T-helper 1 cell treated with Interleukin-12 subunit alpha and Interleukin-12 subunit beta and Interleukin-4 antibody, amounts not matched to agents 30 μg/mL and 1 μg/mL, for 36 hours (primary cell): ENCODE data around the gene UGT1A9.
"Not testable (repeated sequence)": the region's sequence is repeated elsewhere in the genome, so short reads cannot be mapped to it uniquely, and the experiment has no call there.

ENCODE experiments used
- H3K27ac Mint-ChIP-seq: one replicate; pipeline ENCODE4 v1.8.0; 2021; ENCODE audit warnings: mild to moderate bottlenecking, mixed read lengths
- H3K27me3 Mint-ChIP-seq: one replicate; pipeline ENCODE4 v1.8.0; 2021; ENCODE audit warnings: low read depth, mixed read lengths
- H3K36me3 Mint-ChIP-seq: one replicate; pipeline ENCODE4 v1.8.0; 2021; ENCODE audit warnings: low read depth, mixed read lengths
- H3K4me1 Mint-ChIP-seq: one replicate; pipeline ENCODE4 v1.8.0; 2021; ENCODE audit warnings: low read depth, mixed read lengths
- H3K4me3 Mint-ChIP-seq: one replicate; pipeline ENCODE4 v1.8.0; 2021; ENCODE audit warnings: mild to moderate bottlenecking, moderate library complexity, mixed read lengths
- H3K9me3 Mint-ChIP-seq: one replicate; pipeline ENCODE4 v1.8.0; 2021; ENCODE audit warnings: mixed read lengths

UGT1A9 gene

GRCh38 chr2:233751212-233752009, 79.7 kb downstream of the UGT1A9 start:
- H3K36me3 Mint-ChIP-seq, H3K27ac Mint-ChIP-seq, H3K4me3 Mint-ChIP-seq, H3K4me1 Mint-ChIP-seq, H3K27me3 Mint-ChIP-seq: not testable (repeated sequence)
- H3K9me3 Mint-ChIP-seq: peaks cover 19% of the 10 kb centered on the region

GRCh38 chr2:233754872-233755611, 83.3 kb downstream of the UGT1A9 start:
- Mint-ChIP-seq H3K27me3 (peaks cover 4% of the 10 kb centered on the region), H3K36me3 (no peaks in the 10 kb centered on the region), H3K4me3 (no peak overlapping the region), H3K9me3 (peaks cover 14% of the 10 kb centered on the region), H3K27ac (no peak overlapping the region), H3K4me1 (no peaks in the 10 kb centered on the region)

GRCh38 chr2:233756429-233757081, 84.9 kb downstream of the UGT1A9 start:
- Mint-ChIP-seq H3K4me3 (no peak overlapping the region), H3K4me1 (no peaks in the 10 kb centered on the region), H3K9me3 (peaks cover 2% of the 10 kb centered on the region), H3K27ac (no peak overlapping the region), H3K36me3 (no peaks in the 10 kb centered on the region), H3K27me3 (peaks cover 4% of the 10 kb centered on the region)

GRCh38 chr2:233758141-233758540, 86.4 kb downstream of the UGT1A9 start:
- Mint-ChIP-seq H3K4me3 (no peak overlapping the region), H3K36me3 (no peaks in the 10 kb centered on the region), H3K9me3 (no peaks in the 10 kb centered on the region), H3K4me1 (no peaks in the 10 kb centered on the region), H3K27me3 (no peaks in the 10 kb centered on the region), H3K27ac (no peak overlapping the region)

- Mint-ChIP-seq H3K36me3 (no peaks in the 10 kb centered on the region), H3K27ac (no peak overlapping the region), H3K9me3 (no peaks in the 10 kb centered on the region), H3K27me3 (no peaks in the 10 kb centered on the region), H3K4me3 (no peak overlapping the region), H3K4me1 (no peaks in the 10 kb centered on the region)
These were observed 87.2 kb downstream of the UGT1A9 start for GRCh38 chr2:233758849-233759248.

- Mint-ChIP-seq H3K4me1 (no peaks in the 10 kb centered on the region), H3K4me3 (no peak within 1 kb of the TSS), H3K27ac (no peak within 1 kb of the TSS), H3K36me3 (no peaks in the 10 kb centered on the region), H3K27me3 (no peaks in the 10 kb centered on the region), H3K9me3 (no peaks in the 10 kb centered on the region)
These were observed 88.3 kb downstream of the UGT1A9 start, which contains the start of gene UGT1A1 for GRCh38 chr2:233760043-233760442. Gene UGT1A1, plus strand, starts transcription at chr2:233760270. Its CDS starts 18 bp downstream, at chr2:233760288.

- no peak overlapping the region for H3K27ac Mint-ChIP-seq
- H3K27me3 Mint-ChIP-seq: no peaks in the 10 kb centered on the region
- H3K36me3 Mint-ChIP-seq: no peaks in the 10 kb centered on the region
- H3K4me3 Mint-ChIP-seq: no peak overlapping the region
- no peaks in the 10 kb centered on the region for H3K4me1 Mint-ChIP-seq
- no peaks in the 10 kb centered on the region for H3K9me3 Mint-ChIP-seq
These were observed 89.5 kb downstream of the UGT1A9 start for GRCh38 chr2:233761040-233761769.

- Mint-ChIP-seq H3K27ac (no peak overlapping the region), H3K4me1 (no peaks in the 10 kb centered on the region), H3K4me3 (no peak overlapping the region), H3K36me3 (no peaks in the 10 kb centered on the region), H3K27me3 (no peaks in the 10 kb centered on the region), H3K9me3 (no peaks in the 10 kb centered on the region)
These were observed 92.6 kb downstream of the UGT1A9 start for GRCh38 chr2:233764264-233764663.

GRCh38 chr2:233764761-233765160, 93.1 kb downstream of the UGT1A9 start:
- H3K4me3 Mint-ChIP-seq: no peak overlapping the region
- no peaks in the 10 kb centered on the region for H3K36me3 Mint-ChIP-seq
- H3K4me1 Mint-ChIP-seq: no peaks in the 10 kb centered on the region
- H3K9me3 Mint-ChIP-seq: no peaks in the 10 kb centered on the region
- H3K27ac Mint-ChIP-seq: no peak overlapping the region
- H3K27me3 Mint-ChIP-seq: no peaks in the 10 kb centered on the region

- no peak overlapping the region for H3K4me3 Mint-ChIP-seq
- no peaks in the 10 kb centered on the region for H3K9me3 Mint-ChIP-seq
- no peak overlapping the region for H3K27ac Mint-ChIP-seq
- H3K36me3 Mint-ChIP-seq: no peaks in the 10 kb centered on the region
- H3K27me3 Mint-ChIP-seq: no peaks in the 10 kb centered on the region
- no peaks in the 10 kb centered on the region for H3K4me1 Mint-ChIP-seq
These were observed 94.7 kb downstream of the UGT1A9 start for GRCh38 chr2:233766416-233766815.

GRCh38 chr2:233768076-233768475, 96.4 kb downstream of the UGT1A9 start:
- H3K9me3 Mint-ChIP-seq: no peaks in the 10 kb centered on the region
- H3K36me3 Mint-ChIP-seq: no peaks in the 10 kb centered on the region
- H3K4me1 Mint-ChIP-seq: no peaks in the 10 kb centered on the region
- no peak overlapping the region for H3K4me3 Mint-ChIP-seq
- H3K27ac Mint-ChIP-seq: no peak overlapping the region
- no peaks in the 10 kb centered on the region for H3K27me3 Mint-ChIP-seq

GRCh38 chr2:233769260-233769659, 97.6 kb downstream of the UGT1A9 start:
- H3K27ac Mint-ChIP-seq: no peak overlapping the region
- H3K27me3 Mint-ChIP-seq: no peaks in the 10 kb centered on the region
- H3K4me1 Mint-ChIP-seq: no peaks in the 10 kb centered on the region
- H3K4me3 Mint-ChIP-seq: no peak overlapping the region
- H3K36me3 Mint-ChIP-seq: no peaks in the 10 kb centered on the region
- no peaks in the 10 kb centered on the region for H3K9me3 Mint-ChIP-seq

GRCh38 chr2:233772153-233772552, 100.5 kb downstream of the UGT1A9 start:
- Mint-ChIP-seq H3K27ac (no peak overlapping the region), H3K36me3 (no peaks in the 10 kb centered on the region), H3K27me3 (no peaks in the 10 kb centered on the region), H3K4me1 (no peaks in the 10 kb centered on the region), H3K4me3 (no peak overlapping the region), H3K9me3 (peaks cover 11% of the 10 kb centered on the region)

GRCh38 chr2:233772583-233772982, 100.9 kb downstream of the UGT1A9 start:
- Mint-ChIP-seq H3K27ac (no peak overlapping the region), H3K36me3 (no peaks in the 10 kb centered on the region), H3K27me3 (no peaks in the 10 kb centered on the region), H3K4me1 (no peaks in the 10 kb centered on the region), H3K4me3 (no peak overlapping the region), H3K9me3 (peaks cover 13% of the 10 kb centered on the region)
